ENCODE measurements around the gene CHAF1B. TPM values are rescaled to one million over a fixed set of nuclear protein-coding genes. Genes with fewer than 3 reads are reported as not detected.

The CHAF1B gene
- total RNA-seq, 1 donor, result 1.8 TPM

DNA sequence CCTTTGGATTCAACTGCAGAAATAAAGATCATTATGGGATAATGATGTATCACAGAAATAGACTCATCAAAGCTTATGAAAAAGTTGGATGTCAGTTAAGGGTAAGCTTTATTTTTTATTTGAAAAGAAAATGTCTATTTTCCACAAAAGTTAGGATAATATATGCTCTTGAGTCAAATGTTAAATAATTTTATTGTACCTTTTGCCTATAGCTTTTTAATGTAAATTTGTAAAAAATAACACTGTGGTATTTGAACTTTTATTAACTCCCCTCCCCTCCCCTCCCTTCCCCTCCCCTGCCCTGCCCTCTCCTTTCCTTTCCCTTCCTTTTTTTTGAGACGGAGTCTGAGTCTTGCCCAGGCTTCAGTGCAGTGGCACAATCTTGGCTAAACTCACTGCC lies 40.3 kb upstream of the CHAF1B start:
- peaks cover 70% of the 10 kb centered on the region for H3K36me3 ChIP-seq (ENCODE audit: insufficient read depth, low read length)
- H3K4me1 ChIP-seq (ENCODE audit: insufficient read depth, low read length), result peaks cover 17% of the 10 kb centered on the region
- no peak overlapping the region for H2AFZ ChIP-seq (ENCODE audit: low read length)
- DNase-seq (ENCODE audit: insufficient read length, low spot score, missing footprints), result no peak
- H3K27ac ChIP-seq (ENCODE audit: low read depth, low read length), result no peak overlapping the region
- no peaks in the 10 kb centered on the region for H3K9me3 ChIP-seq (ENCODE audit: low read depth, low read length)
- no peak overlapping the region for H3K4me3 ChIP-seq (ENCODE audit: insufficient read depth, low read length)
- H4K20me1 ChIP-seq (ENCODE audit: insufficient read depth, low read length), result no peaks in the 10 kb centered on the region
- TF ChIP-seq, protein P1, sequence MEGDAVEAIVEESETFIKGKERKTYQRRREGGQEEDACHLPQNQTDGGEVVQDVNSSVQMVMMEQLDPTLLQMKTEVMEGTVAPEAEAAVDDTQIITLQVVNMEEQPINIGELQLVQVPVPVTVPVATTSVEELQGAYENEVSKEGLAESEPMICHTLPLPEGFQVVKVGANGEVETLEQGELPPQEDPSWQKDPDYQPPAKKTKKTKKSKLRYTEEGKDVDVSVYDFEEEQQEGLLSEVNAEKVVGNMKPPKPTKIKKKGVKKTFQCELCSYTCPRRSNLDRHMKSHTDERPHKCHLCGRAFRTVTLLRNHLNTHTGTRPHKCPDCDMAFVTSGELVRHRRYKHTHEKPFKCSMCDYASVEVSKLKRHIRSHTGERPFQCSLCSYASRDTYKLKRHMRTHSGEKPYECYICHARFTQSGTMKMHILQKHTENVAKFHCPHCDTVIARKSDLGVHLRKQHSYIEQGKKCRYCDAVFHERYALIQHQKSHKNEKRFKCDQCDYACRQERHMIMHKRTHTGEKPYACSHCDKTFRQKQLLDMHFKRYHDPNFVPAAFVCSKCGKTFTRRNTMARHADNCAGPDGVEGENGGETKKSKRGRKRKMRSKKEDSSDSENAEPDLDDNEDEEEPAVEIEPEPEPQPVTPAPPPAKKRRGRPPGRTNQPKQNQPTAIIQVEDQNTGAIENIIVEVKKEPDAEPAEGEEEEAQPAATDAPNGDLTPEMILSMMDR (IDR thresholded peaks at IDR 0.05; ENCODE audit: extremely low read depth, low read depth, low read length), result no peak
- peaks cover 4% of the 10 kb centered on the region for H3K79me2 ChIP-seq (ENCODE audit: insufficient read depth, low read length)
- H3K4me2 ChIP-seq (ENCODE audit: insufficient read depth, low read length), result no peak overlapping the region
- no peaks in the 10 kb centered on the region for H3K27me3 ChIP-seq (ENCODE audit: insufficient read depth, low read length)

DNA sequence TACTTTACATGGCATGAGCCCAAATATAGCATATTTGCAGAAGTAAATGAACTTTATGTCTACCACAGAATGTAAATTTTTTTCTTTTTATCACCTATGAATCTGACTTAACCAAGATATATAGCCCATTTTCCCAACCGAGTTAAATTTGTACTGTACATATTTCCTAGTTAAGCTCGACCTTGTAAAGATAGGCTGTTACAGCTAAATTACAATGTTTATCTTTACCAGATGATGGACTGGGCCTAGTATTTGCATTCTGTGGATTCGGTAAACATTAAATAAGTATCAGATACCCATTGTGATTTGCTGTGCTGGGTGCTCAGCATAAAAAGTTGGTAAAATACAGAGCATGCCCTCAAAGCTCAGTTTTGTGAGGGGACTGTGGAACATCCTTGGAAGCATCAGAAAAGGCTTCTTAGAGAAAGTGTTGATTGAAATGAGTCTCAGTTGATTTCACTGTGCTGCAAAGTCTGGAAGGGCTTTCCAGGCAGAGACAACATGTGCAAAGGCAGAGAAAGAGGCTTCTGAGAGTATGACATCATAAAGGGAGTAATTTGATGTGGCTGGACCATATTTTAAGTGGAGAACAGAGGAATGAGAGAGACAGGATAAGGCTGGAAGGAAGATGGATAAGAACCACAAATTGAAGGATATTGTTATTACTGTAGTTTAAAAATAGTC lies 37.8 kb upstream of the CHAF1B start:
- peaks cover 9% of the 10 kb centered on the region for H3K79me2 ChIP-seq (ENCODE audit: insufficient read depth, low read length)
- DNase-seq (ENCODE audit: insufficient read length, low spot score, missing footprints), result peak; percentile 59

DNA sequence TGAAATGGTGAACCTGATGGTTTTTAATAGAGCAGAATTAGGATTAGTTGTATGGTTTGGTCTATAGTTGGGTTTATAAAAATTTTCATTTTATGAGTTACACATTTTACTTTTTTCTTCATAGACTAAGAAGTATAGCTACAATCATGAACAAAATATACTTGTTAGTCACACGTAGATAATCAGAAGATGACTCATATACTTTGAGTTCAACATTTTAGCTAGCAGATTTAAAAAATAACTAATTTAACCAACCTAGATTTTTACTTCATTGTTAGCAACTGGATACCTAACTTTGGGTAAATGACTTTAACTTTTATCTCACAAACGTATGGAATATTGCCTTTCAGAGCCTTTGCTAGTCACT lies 37.2 kb upstream of the CHAF1B start:
- Histone ChIP-seq H3K4me1 (ENCODE audit: insufficient read depth, low read length) (peaks cover 30% of the 10 kb centered on the region), H3K79me2 (ENCODE audit: insufficient read depth, low read length) (peaks cover 9% of the 10 kb centered on the region), H4K20me1 (ENCODE audit: insufficient read depth, low read length) (no peaks in the 10 kb centered on the region), H3K27ac (ENCODE audit: low read depth, low read length) (peak overlapping the region; percentile 30), H3K36me3 (ENCODE audit: insufficient read depth, low read length) (peaks cover 60% of the 10 kb centered on the region), H2AFZ (ENCODE audit: low read length) (no peak overlapping the region), H3K9me3 (ENCODE audit: low read depth, low read length) (no peaks in the 10 kb centered on the region), H3K27me3 (ENCODE audit: insufficient read depth, low read length) (no peaks in the 10 kb centered on the region), H3K4me2 (ENCODE audit: insufficient read depth, low read length) (no peak overlapping the region), H3K4me3 (ENCODE audit: insufficient read depth, low read length) (no peak overlapping the region)
- DNase-seq (ENCODE audit: insufficient read length, low spot score, missing footprints), result no peak
- TF ChIP-seq, protein P1 (IDR thresholded peaks at IDR 0.05; ENCODE audit: extremely low read depth, low read depth, low read length), result no peak

More for the DNA sequence above, 37.8 kb upstream of the CHAF1B start:
- H3K9me3 ChIP-seq (ENCODE audit: low read depth, low read length), result no peaks in the 10 kb centered on the region
- no peaks in the 10 kb centered on the region for H4K20me1 ChIP-seq (ENCODE audit: insufficient read depth, low read length)
- TF ChIP-seq, protein P1 (IDR thresholded peaks at IDR 0.05; ENCODE audit: extremely low read depth, low read depth, low read length), result no peak
- no peak overlapping the region for H2AFZ ChIP-seq (ENCODE audit: low read length)
- H3K4me3 ChIP-seq (ENCODE audit: insufficient read depth, low read length), result no peak overlapping the region
- H3K27me3 ChIP-seq (ENCODE audit: insufficient read depth, low read length), result no peaks in the 10 kb centered on the region
- H3K36me3 ChIP-seq (ENCODE audit: insufficient read depth, low read length), result peaks cover 63% of the 10 kb centered on the region
- peak overlapping the region; percentile 8 for H3K4me2 ChIP-seq (ENCODE audit: insufficient read depth, low read length)
- H3K4me1 ChIP-seq (ENCODE audit: insufficient read depth, low read length), result peaks cover 30% of the 10 kb centered on the region
- H3K27ac ChIP-seq (ENCODE audit: low read depth, low read length), result peak overlapping the region; percentile 30

DNA sequence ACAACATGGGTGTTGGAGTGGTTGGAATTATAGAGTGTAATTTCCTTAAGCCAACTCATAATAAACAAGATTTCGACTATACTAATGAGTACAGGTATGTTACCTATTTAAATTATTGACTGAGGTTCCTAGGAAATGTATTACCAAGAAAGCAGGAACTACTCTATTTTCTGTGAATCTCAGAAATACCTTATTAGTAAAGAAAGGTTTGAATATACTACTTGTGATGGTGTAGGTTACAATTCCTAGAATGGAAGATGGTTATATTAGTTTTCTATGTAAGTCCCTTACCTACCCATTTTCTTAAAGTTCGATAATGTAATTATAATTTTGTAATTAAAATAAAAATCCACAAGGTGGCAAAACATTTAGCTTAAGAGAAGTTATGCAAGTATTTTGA lies 35.9 kb upstream of the CHAF1B start:
- Histone ChIP-seq H3K4me3 (ENCODE audit: insufficient read depth, low read length) (no peak overlapping the region), H4K20me1 (ENCODE audit: insufficient read depth, low read length) (no peaks in the 10 kb centered on the region), H3K79me2 (ENCODE audit: insufficient read depth, low read length) (peaks cover 11% of the 10 kb centered on the region), H3K36me3 (ENCODE audit: insufficient read depth, low read length) (peaks cover 47% of the 10 kb centered on the region), H3K27me3 (ENCODE audit: insufficient read depth, low read length) (no peaks in the 10 kb centered on the region), H3K4me1 (ENCODE audit: insufficient read depth, low read length) (peaks cover 30% of the 10 kb centered on the region), H3K27ac (ENCODE audit: low read depth, low read length) (peak overlapping the region; percentile 85), H3K4me2 (ENCODE audit: insufficient read depth, low read length) (no peak overlapping the region), H2AFZ (ENCODE audit: low read length) (no peak overlapping the region), H3K9me3 (ENCODE audit: low read depth, low read length) (no peaks in the 10 kb centered on the region)
- DNase-seq (ENCODE audit: insufficient read length, low spot score, missing footprints), result peak; percentile 4
- TF ChIP-seq, protein P1 (IDR thresholded peaks at IDR 0.05; ENCODE audit: extremely low read depth, low read depth, low read length), result no peak

All from osteoblast (primary cell).